Anterior cingulate cortex (tissue), 58 donors: ENCODE measurements around the gene AMMECR1.

Experiments
- DNase-seq, 58 donors: peaks; one replicate each; lab custom pipeline; 2025; lab: John Stamatoyannopoulos, UW

Gene AMMECR1

DNA sequence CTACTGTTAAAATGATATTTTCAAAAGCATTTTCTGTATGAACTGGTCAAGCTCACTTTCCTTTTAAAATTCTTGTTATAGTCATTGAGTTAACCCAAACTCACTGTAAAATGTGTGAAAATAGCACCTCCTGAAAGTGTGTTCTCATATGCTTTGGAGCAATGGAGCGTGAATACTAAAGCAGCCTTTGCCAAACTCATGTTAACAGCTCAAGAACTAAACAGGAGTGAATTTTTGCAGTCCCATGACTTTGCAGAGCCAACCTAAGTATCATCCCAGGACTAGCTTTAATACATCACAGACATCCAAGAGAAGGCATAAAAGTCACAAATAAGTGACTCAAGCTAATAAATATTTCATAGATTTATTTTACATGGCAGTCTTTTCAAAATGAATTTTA is 2.3 kb downstream of the AMMECR1 start:
- DNase-seq, result no peak

DNA sequence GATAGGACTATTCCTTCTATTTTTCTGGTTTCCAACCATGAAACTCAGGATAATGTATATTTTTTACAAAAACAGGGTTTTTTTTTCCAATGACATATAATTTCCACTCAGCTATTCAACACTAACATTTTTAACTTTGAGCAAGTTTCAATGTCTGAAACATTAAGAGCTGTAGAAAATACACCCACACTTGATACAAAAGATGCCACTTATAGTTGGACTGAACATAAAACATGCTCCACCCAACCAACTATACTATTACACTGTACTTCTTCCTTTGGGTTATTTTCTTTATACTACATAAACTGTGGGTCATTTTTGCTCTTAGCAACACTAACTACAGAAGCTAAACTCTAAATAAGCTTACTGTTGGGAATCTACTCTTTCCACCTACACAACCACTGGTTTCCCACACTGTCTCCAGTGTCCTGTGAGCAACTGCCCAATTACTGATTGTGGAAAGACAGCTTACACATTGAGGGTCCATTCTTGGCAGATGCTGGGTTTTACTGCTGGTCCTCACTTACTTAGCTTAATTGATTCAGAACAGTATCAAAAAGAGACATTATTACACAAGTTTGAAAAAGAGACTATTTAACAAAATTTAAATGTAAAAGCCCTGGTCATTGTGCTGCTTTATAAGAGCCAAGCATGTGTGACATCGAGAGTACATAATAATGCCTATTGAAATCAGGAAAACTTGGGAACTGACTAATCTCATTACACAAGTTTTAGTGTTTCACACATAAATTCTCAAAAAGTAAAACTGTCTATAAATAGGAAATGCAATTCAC is 6.3 kb downstream of the AMMECR1 start:
- no peak for DNase-seq

DNA sequence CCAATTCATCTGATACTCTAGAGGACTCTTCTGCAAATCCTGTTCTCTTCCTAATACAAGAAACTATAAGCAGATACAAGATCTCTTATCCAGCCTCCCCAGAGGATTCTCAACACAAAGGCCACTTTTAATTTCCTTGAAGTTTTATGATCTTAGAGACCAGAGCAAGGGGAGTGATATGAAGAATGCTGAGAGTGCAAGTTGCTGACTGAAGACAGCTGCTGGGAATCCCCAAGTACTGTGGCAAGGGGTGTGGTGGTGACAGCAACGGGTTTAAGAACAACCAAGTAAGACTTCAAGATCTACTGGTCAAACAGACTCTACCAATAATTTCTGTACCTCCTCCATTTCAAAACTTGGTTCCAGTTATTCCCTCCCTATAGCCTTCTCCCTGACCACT is 7.0 kb downstream of the AMMECR1 start:
- DNase-seq, result no peak

DNA sequence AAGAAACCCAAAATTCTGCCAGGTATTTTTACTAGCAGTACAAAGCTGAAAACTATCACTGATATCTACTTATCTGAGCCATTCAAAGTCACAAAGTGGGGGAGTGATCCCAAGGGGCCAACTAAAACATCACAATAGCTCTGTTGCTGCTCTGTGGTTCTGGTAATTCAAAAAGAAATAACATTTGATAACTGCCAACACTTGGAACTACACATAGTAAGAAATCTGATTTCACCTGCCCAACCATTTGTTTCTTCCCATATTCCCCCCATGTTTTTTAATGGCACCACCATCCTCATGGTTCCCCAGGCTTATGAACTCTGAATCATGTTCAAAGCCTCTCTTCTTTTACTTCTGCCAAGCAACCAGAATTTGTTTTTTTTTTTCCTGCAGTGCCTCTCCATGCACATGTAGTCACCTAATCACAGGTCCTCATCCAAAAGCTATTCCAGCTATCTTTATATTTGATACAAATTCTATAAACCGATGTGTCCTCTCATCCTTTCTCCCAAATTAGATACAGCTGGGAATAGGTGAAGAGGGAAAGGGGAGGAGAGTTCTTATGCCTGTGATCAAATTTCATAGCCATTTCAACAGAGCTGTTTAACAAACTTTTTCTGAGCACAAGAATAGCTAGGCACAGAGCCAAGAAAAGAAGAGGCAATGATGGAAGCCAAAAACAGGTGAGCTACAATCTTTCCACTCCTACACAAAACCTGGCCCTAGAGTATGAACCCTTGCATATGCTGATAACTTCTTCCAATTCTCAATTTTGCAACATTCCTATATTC is 7.7 kb downstream of the AMMECR1 start:
- no peak for DNase-seq

DNA sequence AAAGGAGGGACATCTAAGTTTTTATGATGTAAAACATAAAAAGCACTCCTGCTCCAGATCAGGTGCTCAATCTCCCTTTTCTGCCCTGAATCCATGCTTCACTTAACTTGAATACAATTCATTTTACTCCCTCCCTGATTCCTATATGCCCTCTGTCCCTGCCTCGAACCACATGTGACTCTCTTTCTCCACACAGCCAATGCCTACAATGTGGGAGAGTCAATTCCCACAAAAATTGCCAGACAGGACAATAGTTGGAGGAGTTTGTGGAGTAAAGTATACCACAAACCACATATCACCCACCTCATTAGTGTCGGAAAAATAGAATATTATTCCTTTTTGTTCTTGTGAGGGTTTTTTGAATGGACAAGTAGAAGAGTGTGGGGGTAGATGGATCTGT is 9.7 kb downstream of the AMMECR1 start:
- no peak for DNase-seq

DNA sequence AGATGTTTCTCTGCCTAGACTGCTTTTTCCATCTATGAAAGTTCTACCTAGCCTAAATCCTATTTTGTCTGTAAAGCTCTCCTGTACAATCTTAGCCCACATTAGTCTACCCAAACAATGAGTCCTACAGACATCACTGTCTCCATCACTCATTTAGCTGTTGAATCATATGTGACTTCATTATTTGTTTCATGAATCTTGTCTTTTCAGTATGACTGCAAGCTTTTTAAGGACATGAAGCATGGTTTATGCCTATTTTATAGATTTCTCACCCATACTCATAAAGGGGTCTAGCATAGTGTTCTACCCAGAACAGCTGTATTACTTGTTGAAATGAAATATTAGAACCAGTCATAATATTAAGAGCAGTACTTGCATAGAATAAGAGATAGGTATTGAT is 13.0 kb downstream of the AMMECR1 start:
- no peak for DNase-seq

DNA sequence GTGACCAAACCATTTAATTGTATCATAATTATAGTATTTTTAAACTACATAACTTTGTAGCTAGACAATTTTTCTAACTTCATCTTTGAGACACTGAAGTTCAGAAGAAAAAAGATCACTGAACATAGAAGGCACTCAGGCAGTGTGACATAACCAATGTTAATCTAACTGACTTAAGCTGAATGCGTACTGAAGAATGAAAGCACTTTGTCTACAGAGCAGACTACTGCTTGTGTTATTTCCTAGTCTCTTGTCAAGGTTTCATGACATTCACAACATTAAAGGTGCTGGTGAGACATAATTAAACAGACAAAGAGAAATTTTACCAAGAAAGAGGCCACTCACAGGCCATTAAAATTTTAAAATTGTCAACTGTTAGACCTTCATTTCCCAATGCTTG is 13.5 kb downstream of the AMMECR1 start:
- DNase-seq, result no peak

DNA sequence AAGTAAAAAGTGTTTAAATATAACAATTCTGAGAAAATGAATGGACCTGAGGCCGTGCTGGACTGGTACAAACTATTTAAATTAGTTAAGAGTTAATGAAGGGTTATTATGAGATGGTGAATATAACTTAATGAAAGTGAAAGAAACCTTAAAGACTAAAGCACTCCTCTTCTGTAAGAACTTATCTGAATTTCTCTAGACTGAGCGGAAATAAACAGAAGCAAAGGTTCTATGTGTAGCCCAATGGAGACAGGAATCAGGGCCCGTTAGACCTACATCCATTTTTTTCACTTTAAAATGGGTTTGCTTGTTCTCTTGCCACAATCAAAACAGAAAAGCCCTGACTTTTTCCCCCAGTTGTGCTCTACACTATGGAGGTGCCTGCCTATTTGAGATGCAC is 14.9 kb downstream of the AMMECR1 start:
- no peak for DNase-seq

DNA sequence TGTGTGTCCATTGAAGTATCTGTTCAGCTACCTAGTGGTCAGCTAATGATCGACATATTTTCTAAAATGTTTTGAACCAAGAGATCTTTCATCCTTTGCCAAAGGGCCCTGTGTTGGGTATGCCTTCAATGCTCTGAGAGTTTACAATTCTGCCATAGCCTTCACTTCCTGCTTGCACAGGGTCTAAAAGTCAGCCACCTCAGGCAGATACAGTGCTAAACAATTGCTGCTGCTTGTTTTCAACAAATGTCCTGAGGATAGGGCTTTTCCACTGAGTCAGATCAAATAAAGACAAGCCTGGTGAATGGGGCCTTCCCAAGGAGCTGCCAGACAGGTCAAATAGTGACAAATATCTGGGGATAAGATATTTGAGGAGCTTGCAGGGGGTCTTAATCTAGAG is 16.7 kb downstream of the AMMECR1 start:
- DNase-seq, result no peak

DNA sequence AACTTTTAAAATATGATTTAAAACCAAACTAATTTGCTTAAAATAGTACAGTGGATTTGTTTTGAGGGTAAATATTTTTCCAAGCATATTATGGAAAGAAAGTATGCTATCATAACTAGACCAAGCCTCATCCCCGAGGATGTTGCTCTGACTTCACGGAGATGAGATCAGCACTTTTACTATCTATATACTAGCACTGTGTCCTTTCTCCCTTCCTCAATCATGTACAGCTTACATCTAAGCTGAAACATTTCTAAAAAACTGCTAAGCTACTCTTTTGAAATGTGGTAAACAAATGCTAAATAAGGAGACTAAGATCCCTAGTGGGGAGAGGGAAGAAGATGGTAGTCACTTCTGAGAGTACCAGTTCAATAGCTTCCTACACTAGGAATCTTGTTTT is 23.8 kb downstream of the AMMECR1 start:
- no peak for DNase-seq

DNA sequence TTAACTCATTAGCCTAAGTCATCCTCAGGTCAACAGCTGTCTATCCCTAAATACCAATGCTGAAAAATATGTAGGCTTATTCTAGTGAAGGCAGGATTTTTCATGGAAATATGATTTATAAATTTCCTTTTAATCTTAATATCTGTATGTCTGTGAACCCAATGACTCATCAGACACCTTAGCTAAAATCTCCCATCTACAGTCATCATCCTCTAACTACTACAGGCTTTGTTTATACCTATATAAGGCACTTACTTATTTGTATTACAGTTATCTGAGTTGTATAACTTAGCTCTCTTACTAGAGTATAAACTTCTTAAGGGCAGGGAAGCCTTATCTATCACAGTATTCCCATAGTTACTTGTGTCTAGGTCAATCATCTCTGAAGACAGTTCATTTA is 24.2 kb downstream of the AMMECR1 start:
- no peak for DNase-seq

DNA sequence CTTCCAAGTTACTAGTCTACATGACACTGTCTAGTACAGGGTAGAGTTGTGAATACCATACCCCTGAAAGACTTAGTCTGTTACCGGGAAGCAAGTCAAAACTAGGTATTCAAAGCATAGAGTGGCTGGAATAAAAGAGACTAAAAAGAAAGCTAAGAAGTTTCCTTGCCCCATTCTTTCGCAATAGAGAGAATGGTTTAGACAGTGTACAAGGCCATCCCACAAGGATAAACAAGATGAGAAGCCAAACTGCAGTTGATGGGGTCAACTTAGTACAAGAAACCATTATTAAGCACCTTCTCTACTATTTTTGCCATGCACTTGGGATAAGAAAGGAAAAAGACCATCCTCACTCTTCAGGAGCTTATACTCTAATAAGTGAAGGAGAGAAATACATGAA is 30.3 kb downstream of the AMMECR1 start:
- DNase-seq, result no peak

DNA sequence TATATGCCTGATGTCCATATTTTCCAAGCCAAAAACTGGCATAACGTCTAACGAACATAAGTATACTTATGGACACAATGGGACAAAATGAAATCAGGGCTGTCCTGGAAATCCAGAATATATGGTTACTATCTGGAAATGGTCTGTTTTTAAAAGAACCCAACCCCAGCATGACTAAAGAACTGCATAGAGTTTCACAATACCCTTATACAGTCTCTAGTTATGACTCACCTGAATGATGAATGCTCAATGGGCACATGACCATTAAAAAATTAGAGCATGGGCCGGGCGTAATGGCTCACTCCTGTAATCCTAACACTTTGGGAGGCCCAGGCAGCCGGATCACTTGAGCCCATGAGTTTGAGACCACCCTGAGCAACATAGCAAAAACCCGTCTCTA is 31.8 kb downstream of the AMMECR1 start:
- DNase-seq, result no peak

DNA sequence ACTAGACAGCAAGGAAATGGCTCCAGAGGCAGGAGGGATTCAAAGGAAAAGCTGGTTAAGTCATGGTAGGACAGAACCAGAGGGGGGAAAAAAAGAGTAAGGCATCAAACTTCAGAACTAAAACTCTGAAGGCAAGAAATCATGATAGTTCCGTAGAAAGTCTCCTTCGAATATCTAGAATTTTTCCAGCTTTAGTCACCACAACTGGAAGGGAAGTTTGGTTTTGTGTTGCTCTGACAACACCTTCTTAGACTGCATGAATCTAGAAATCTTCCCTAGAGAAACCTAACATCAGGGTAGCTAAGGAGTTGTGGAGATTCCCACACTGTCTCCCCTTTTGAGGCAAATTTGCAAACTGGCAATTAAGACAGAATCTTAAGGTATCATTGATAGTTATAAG is 33.7 kb downstream of the AMMECR1 start:
- no peak for DNase-seq

DNA sequence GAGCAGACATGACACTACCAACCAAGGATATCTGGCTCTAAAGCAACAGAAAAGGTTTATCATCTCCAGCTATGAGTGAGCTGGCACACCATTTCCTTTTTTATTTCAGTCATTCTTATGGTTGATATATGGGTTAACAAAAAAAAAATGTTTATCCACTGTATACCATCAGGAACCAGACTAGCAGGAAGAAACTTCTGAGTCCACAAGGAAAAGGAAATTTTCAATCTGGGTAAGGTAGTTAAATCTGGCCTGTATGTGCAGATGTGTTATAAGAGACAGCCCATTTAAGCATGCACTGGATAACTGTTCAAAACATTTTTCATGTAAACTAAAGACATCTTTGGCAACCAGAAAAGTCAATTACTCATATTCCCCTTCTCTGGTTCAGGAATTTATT is 35.0 kb downstream of the AMMECR1 start:
- DNase-seq, result no peak

DNA sequence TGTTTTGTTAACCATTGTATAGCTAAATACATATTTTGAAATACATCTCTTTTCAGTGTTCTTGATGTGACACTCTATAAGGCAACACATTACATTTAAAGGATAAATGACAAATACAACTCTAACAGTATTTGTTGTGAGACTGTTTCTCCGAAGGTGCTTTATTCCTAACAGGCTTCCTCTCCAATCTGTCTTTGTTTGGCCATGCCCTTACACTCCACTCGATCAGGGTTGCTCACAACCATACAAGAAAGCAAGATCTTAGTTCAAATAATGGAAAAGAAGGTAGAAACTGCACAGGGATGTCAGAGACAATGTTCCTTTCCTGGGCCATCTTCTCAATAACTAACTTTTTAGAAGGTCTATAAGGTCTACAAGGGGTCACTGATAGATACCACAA is 36.5 kb downstream of the AMMECR1 start:
- no peak for DNase-seq

DNA sequence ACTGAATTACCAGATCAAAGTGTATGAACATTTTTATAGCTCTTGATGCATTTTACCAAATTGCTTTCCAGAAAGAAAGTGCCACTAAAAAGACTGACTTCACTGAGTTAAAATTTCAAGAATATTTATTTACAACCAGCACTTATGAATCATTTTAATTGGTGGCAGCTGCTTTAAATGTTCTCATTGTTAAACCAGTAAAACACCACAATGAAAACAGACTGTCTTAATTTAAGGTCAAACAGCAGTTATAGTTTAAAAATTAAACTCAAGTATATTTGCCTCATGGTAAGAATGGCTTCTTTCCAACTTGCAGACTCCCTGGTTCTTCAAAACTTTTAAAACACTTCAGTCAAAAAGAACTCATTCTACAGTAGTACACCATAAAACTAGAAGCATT is 36.9 kb downstream of the AMMECR1 start:
- DNase-seq, result no peak

DNA sequence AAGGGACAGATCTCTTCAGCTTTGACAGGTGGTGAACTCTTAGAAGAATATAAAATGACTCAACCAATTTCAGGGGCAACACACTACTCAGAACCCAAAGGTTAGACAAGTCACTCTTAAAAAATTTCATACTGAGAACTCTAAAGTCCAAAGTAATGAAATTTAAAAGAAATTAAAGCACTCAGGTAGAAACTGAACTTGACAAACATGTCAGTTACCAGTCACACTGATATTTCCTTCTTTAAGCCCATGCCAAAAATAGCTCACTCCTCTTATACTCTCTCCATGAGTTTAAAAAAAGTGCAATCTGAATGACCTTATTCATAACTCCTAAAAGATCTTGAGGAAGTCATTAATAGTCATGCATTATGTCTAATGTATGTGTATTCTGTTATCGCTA is 40.3 kb downstream of the AMMECR1 start:
- no peak for DNase-seq

DNA sequence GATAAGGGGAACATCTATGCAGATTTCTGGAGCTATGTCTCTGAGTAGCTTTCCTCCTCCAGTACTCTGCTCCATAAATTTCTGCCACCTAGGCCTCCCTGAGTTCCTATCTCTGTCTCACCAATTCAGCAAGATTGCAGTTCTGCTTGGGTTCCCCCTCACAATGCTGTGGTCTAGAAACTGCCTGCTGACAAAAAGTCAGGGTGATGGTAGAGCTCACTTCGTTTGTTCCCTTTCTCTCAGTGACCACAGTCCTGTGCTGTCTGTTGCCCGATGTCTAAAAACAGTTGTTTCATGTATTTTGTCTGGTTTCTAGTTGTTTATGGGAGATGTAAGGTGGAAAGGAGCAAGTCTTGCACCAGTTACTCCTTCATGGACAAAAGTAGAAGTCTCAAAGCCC is 41.1 kb downstream of the AMMECR1 start:
- no peak for DNase-seq

DNA sequence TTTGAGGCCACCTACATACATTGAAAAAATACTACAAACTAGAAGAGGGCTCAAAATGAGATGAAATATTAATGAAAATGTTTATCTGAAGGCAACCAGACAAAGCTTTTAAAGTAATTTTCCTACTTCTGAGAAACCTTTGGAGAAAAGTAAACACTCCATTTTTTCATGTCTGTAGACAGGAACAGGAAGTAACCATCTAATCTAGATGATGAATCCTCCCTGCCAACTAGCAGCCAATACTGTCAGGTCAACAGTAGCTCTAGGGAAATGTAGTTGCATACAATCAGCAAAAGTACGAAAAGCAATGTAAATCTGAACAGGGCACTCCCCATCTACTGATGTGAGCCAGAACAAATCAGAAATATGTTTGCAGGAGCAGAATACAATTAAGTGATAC is 49.0 kb downstream of the AMMECR1 start:
- no peak for DNase-seq

DNA sequence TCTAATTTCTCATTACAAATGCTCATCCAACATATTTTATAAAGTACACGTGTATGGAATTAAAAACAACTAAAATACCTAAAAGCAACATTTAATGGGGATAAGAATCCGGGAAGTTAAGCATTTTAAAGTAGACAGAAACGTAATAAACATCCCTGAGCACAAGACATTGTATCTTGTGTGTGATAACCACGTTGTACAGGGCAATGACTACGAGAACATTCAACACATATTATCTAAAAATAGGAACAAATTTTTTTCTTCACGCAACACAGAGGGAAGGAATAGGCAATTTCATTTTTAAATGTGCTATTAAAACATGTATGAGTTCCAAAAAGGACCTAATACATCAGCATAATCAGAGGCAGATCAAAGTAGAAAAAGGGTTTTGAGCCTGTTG is 49.5 kb downstream of the AMMECR1 start:
- no peak for DNase-seq

DNA sequence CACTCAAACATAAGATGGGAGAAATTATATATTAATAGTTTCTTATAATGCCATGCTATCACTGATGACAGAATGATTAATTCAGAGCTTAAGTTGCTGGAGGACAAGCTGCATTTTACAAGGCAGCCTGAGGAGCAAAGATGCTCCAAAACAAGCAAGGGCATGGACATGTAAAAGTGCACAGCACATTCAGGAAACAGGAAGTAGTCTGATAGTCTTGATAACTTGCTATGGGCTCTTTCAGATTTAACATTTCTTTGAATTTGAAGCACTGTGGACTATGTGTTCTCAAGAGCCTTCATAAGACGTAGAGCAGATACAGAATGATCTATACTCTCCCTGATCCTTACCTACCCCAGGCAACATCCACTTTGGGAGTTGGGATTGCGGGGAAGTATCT is 50.0 kb downstream of the AMMECR1 start:
- no peak for DNase-seq
